Transverse colon (tissue), 3 donors: ENCODE results near the gene CMC2.

ENCODE experiments used
- POLR2A ChIP-seq: fragments of 450-650 bp; IDR thresholded peaks from one replicate; pipeline ENCODE4 v1.6.1; 2016; ENCODE audit warnings: antibody characterized with exemption, mild to moderate bottlenecking, moderate library complexity
- TF ChIP-seq, protein P1 (sequence below), 5 experiments: fragments of 200-600 bp in 3 of 5; fragments of 450-650 bp in 2 of 5; sonication (generic) in 3 of 5; IDR thresholded peaks; 1 replicate in 2 of 5; 2 replicates in 3 of 5; pipeline ENCODE4 v1.5.1; 2016 to 2017; ENCODE audit warnings: antibody characterized with exemption in 5 of 5, inconsistent platforms in 3 of 5, mild to moderate bottlenecking in 2 of 5, moderate library complexity in 1 of 5

GRCh38 chr16:80948886-80949493, 57.7 kb downstream of the CMC2 start:
- TF ChIP-seq, protein P1, sequence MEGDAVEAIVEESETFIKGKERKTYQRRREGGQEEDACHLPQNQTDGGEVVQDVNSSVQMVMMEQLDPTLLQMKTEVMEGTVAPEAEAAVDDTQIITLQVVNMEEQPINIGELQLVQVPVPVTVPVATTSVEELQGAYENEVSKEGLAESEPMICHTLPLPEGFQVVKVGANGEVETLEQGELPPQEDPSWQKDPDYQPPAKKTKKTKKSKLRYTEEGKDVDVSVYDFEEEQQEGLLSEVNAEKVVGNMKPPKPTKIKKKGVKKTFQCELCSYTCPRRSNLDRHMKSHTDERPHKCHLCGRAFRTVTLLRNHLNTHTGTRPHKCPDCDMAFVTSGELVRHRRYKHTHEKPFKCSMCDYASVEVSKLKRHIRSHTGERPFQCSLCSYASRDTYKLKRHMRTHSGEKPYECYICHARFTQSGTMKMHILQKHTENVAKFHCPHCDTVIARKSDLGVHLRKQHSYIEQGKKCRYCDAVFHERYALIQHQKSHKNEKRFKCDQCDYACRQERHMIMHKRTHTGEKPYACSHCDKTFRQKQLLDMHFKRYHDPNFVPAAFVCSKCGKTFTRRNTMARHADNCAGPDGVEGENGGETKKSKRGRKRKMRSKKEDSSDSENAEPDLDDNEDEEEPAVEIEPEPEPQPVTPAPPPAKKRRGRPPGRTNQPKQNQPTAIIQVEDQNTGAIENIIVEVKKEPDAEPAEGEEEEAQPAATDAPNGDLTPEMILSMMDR (IDR thresholded peaks at IDR 0.05) = peak; percentile 25 to 59 (median 44)
- TF ChIP-seq POLR2A = no peak
